HEK293T (cell line): ENCODE results near the gene KIFBP.

Experiments
- CTCF ChIA-PET: fragments of 350-600 bp; formaldehyde crosslinking; extraction: SDS; loops from one replicate; lab custom pipeline; 2021; ENCODE audit warnings: antibody characterized with exemption, inconsistent platforms; lab: Yijun Ruan, JAX
- POLR2A ChIA-PET: fragments of 350-600 bp; formaldehyde crosslinking; extraction: SDS; loops from one replicate; lab custom pipeline; 2020; ENCODE audit warnings: antibody characterized with exemption, inconsistent platforms; lab: Yijun Ruan, JAX
- DNase-seq: peaks from one replicate; pipeline ENCODE4 v3.0.0; 2012; ENCODE audit warnings: mixed read lengths; ENCODE audit errors: extremely low spot score
- ARNT ChIP-seq: fragments of 450-650 bp; IDR thresholded peaks from 2 replicates; pipeline ENCODE4 v1.6.1; 2017; ENCODE audit warnings: mild to moderate bottlenecking
- BHLHE40 ChIP-seq: fragments of 450-650 bp; IDR thresholded peaks from 2 replicates; pipeline ENCODE4 v1.6.1; 2016; ENCODE audit warnings: mild to moderate bottlenecking, moderate library complexity, borderline replicate concordance
- CTBP1 ChIP-seq: fragments of 450-650 bp; IDR thresholded peaks from 2 replicates; pipeline ENCODE4 v1.6.1; 2016; ENCODE audit warnings: borderline replicate concordance
- ELF4 ChIP-seq: fragments of 450-650 bp; IDR thresholded peaks from 2 replicates; pipeline ENCODE4 v1.6.1; 2017; ENCODE audit warnings: antibody characterized with exemption
- FOXA1 ChIP-seq: fragments of 450-650 bp; IDR thresholded peaks from 2 replicates; pipeline ENCODE4 v1.6.1; 2016; ENCODE audit warnings: mild to moderate bottlenecking
- FOXK2 ChIP-seq: fragments of 450-650 bp; IDR thresholded peaks from 2 replicates; pipeline ENCODE4 v1.6.1; 2016; ENCODE audit warnings: mild to moderate bottlenecking
- FOXM1 ChIP-seq: fragments of 450-650 bp; IDR thresholded peaks from 2 replicates; pipeline ENCODE4 v1.6.1; 2017; ENCODE audit warnings: mild to moderate bottlenecking, borderline replicate concordance
- HDGF ChIP-seq: fragments of 450-650 bp; IDR thresholded peaks from 2 replicates; pipeline ENCODE4 v1.6.1; 2017; ENCODE audit warnings: antibody characterized with exemption, borderline replicate concordance
- L3MBTL2 ChIP-seq: fragments of 450-650 bp; conservative IDR thresholded peaks from 2 replicates; pipeline ENCODE4 v1.6.1; 2016; ENCODE audit warnings: mild to moderate bottlenecking
- LEF1 ChIP-seq: fragments of 450-650 bp; IDR thresholded peaks from 2 replicates; pipeline ENCODE4 v1.6.1; 2017; ENCODE audit warnings: mild to moderate bottlenecking, borderline replicate concordance
- NFRKB ChIP-seq: fragments of 450-650 bp; IDR thresholded peaks from 2 replicates; pipeline ENCODE4 v1.6.1; 2016; ENCODE audit warnings: mild to moderate bottlenecking, moderate library complexity
- SP1 ChIP-seq: fragments of 450-650 bp; IDR thresholded peaks from 2 replicates; pipeline ENCODE4 v1.6.1; 2017
- SUZ12 ChIP-seq: fragments of 450-650 bp; IDR thresholded peaks from 2 replicates; pipeline ENCODE4 v1.6.1; 2016; ENCODE audit warnings: mild to moderate bottlenecking
- TARDBP ChIP-seq: fragments of 450-650 bp; IDR thresholded peaks from 2 replicates; pipeline ENCODE4 v1.6.1; 2016
- ZNF384 ChIP-seq: fragments of 450-650 bp; IDR thresholded peaks from 2 replicates; pipeline ENCODE4 v1.6.1; 2016
- TF ChIP-seq, protein P1 (sequence below): fragments of 450-650 bp; IDR thresholded peaks from 2 replicates; pipeline ENCODE4 v1.6.1; 2016

The KIFBP gene

DNA sequence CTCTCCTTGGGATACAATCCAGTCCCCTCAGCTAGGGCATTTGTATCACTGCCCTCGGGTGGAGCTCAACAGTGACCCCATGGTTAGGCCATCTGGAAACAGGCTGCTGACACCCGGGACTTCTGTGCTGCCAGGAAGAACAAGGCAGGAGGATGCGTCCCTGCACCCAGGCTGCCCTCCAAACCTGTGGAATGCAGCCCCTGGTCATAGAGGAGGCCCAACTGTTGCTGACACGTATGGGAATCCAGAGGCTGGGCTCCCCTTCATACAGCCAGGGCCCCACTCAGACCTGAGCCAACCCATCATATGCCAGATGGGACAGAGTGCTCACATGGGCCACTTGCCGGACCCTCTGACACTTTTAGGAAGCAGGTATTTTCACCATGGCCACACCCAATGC, 53.8 kb downstream of the KIFBP start:
- TF ChIP-seq ARNT = no peak
- no peak for TF ChIP-seq HDGF
- TF ChIP-seq TARDBP = no peak
- no peak for TF ChIP-seq FOXA1
- TF ChIP-seq CTBP1 = no peak
- no peak for TF ChIP-seq BHLHE40
- no peak for TF ChIP-seq ZNF384
- TF ChIP-seq L3MBTL2 = no peak
- no peak for TF ChIP-seq FOXM1
- no peak for TF ChIP-seq FOXK2
- no peak for TF ChIP-seq SUZ12

DNA sequence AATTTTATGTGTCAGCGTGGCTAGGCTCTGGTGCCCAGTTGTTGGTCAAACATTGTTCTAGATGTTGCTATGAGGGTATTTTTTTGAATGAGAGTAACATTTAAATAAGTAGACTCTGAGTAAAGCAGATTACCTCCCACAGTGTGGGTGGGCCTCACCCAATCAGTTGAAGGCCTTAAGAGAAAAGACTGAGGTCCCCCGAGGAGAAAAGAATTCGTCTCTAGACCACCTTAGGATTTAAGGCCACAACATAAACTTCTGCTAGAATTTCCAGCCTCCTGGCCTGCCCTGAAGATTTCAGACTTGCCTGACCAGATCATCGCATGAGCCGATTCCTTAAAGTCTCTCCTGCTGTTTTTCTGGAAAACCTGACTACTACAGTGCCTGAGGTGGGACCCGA, 54.2 kb downstream of the KIFBP start:
- POLR2A ChIA-PET = no interaction called here
- CTCF ChIA-PET = no interaction called here
- DNase-seq = no peak
- TF ChIP-seq FOXM1 (no peak), CTBP1 (no peak), SUZ12 (no peak)

More for the DNA sequence above, 53.8 kb downstream of the KIFBP start:
- ChIA-PET POLR2A (no interaction called here), CTCF (no interaction called here)
- no peak for DNase-seq

DNA sequence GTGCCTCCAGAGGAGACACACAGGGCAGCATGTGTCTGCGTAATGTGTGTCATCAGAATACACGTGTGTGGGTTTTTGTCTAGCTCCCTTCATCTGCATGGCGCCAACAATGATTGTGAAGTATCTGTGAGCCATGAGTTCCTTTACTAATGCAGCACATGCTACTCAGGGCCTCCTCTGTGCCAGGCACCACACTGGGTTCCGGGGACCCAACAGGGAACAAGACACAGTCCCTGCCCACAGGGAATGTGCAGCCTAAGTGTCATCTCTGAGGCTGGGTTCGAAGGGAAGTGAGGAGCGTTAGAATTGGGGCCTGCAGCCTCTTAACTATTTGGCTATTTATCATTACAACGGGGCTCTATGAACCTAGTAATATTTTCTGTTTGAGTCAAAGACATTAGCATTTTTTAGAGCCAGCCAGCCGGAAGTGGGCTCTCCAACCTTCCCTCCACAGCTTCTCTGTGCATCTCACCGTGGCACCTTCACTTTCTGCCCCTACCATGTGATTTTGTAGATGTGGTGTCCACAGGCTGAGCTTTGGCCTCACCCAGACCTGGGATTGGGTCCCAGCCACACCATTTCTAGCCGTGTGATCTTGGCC, 55.4 kb downstream of the KIFBP start:
- ChIA-PET POLR2A (no interaction called here), CTCF (no interaction called here)
- TF ChIP-seq ZNF384 (no peak), FOXK2 (no peak), L3MBTL2 (no peak), NFRKB (no peak), FOXM1 (no peak), LEF1 (no peak), ARNT (no peak), FOXA1 (no peak)
- TF ChIP-seq, protein P1, sequence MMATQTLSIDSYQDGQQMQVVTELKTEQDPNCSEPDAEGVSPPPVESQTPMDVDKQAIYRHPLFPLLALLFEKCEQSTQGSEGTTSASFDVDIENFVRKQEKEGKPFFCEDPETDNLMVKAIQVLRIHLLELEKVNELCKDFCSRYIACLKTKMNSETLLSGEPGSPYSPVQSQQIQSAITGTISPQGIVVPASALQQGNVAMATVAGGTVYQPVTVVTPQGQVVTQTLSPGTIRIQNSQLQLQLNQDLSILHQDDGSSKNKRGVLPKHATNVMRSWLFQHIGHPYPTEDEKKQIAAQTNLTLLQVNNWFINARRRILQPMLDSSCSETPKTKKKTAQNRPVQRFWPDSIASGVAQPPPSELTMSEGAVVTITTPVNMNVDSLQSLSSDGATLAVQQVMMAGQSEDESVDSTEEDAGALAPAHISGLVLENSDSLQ = no peak
- DNase-seq = no peak

DNA sequence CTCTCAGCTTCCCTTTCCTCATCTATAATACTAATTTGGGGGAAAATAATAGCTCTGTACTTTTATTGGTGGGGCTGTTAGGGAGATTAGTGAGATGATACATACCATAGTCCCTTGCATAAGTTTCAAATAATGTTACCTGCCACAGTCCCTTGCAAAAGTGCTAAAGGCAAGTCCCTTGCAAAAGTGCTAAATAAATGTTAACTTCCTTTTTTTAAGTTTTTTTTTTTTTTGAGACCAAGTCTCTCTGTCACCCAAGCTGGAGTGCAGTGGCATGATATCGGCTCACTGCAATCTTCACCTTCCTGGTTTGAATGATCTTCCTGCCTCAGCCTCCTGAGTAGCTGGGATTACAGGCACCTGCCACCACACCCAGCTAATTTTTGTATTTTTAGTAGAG, 55.9 kb downstream of the KIFBP start:
- ChIA-PET CTCF (no interaction called here), POLR2A (no interaction called here)
- DNase-seq = no peak
- TF ChIP-seq TARDBP (no peak), SUZ12 (no peak), BHLHE40 (no peak), CTBP1 (no peak), FOXK2 (no peak), NFRKB (no peak), L3MBTL2 (no peak), ARNT (no peak), ZNF384 (no peak), ELF4 (no peak), SP1 (no peak)
- TF ChIP-seq, protein P1 = no peak

DNA sequence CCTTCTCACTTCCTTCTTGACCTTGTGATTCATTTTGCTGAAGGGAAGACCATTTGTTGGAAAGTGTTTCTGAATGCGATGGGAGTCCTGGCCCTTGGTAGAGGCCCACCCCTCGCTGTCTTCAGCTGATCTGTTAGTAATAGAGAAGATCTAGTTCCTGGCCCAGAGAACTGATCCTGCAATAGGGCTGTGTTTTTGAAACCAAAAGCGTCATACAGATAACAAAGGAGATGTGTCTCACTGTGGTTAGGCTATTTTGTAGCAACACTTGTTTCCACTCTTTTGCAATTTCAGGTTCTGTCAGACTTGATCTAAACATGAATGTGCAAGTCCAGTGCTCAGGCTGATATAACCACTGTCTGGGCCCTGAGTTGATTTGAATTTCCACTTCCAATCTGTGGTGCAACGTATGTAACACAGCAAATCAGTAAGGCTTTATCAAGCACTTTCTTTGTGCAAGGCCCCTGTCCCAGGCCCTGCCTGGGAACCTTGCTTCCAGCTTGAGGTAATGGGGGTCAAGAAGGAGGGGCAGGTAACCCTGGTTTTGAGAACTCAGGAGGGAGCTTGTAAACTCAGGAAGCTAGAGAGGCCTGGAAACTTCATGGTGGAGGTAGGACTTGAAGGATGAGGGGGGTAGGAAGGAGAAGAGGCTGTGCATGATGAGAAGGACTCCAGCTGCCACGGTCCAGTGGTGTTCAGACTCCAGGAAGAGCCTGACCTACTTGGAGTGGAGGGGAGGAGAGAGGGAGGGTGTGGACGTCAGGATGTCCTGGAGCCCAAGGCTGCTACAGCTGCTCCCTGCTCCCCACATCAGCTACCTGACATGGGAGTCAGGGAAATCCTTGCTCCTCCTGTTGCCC, 57.1 kb downstream of the KIFBP start:
- DNase-seq = no peak
- TF ChIP-seq ZNF384 (no peak), FOXA1 (no peak), CTBP1 (no peak), L3MBTL2 (no peak), ELF4 (no peak), HDGF (no peak), FOXK2 (no peak), FOXM1 (no peak), SUZ12 (no peak), LEF1 (no peak), SP1 (no peak), BHLHE40 (no peak), ARNT (no peak), TARDBP (no peak)
- TF ChIP-seq, protein P1 = no peak
- ChIA-PET POLR2A (no interaction called here), CTCF (no interaction called here)

DNA sequence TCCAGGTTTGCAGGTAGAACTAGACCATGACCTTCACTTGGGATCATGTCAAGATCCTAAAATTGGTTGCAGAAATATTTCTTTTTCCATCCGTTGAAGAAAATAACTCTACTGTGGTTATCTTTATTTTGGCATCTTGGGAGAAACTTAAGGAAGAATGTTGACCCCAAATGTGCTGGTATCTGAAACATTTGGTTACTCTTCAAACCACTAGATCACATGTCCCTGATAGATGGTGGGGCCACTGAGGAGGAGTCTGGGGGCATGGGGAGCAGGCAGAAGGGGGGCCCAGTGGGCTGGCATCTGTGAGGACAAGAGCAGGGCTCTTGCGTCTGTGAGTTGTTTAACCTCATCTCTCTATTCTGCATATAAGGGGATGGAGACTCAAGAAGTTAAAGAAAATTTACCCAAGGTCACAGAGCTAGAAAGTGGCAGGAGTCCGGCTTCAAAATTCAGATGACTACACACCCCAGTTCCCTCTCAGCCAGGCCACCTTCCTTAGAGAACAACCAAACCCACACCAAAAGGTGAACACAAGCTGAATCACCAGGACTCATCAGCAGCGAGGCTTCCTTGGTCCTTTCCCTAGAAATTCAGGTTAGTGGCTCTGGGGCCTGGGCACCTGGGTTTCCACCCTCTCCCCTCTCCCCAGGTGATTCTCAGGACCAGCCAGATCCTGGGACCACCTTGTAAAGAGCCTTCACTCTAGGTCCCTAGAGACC, 58.7 kb downstream of the KIFBP start:
- ChIA-PET CTCF (no interaction called here), POLR2A (no interaction called here)
- TF ChIP-seq CTBP1 (no peak), ARNT (no peak), NFRKB (no peak), SP1 (no peak), FOXA1 (no peak), TARDBP (no peak), SUZ12 (no peak)
- TF ChIP-seq, protein P1 = no peak
- DNase-seq = no peak
